ENCODE results near the gene ANO8.
"Not testable (repeated sequence)": the region's sequence is repeated elsewhere in the genome, so short reads cannot be mapped to it uniquely, and the experiment has no call there.

The ANO8 gene

GRCh38 chr19:17312189-17313113 lies 22.2 kb downstream of the ANO8 start:
- DNase-seq (ENCODE audit: low spot score) = no peak

GRCh38 chr19:17311455-17312188 lies 23.0 kb downstream of the ANO8 start:
- DNase-seq (ENCODE audit: low spot score) = no peak

GRCh38 chr19:17309965-17310461 lies 24.6 kb downstream of the ANO8 start:
- DNase-seq (ENCODE audit: low spot score) = no peak

DNA sequence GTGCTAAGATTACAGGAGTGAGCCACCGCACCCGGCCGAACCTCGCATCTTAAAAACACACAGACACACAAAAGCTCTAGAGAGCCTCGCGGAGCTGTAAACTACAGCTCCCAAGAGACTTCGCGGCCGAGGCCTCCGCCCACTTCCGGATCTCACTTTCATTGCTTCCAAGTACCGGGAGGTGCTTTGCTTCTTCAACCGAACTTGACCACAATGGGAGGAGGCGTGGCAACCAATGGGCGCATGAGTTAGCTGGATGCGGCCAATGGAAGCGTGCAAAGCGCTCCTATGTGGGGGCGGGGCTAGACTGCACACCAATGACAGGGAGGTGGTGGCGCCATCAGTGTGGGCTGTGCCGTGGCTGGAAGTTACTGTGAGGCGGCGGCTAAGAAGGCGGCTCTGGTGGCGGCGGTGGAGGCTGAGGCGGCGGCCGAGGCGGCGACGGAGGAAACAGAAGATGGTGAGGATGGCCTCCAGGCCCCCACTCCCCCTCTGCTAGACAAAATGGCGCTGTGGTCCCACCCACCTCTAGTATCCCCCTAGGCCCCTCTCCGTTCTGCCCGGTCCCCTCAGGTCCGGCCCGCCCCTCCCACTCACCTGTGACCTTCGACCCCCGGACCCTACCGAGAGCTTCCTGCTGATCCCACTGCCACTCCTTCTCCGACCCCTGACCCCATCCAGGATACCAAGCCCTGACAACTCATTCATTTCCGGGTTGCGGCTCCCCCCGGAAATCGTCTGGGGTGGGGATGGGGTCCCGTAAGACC lies 25.3 kb downstream of the ANO8 start, which contains the start of gene DDA1:
Gene DDA1, plus strand, starts transcription at position 366 of the 767 bp plus-strand sequence. Its CDS starts 92 bp downstream, at position 458.
- DNase-seq (ENCODE audit: low spot score) = peak; percentile 95

DNA sequence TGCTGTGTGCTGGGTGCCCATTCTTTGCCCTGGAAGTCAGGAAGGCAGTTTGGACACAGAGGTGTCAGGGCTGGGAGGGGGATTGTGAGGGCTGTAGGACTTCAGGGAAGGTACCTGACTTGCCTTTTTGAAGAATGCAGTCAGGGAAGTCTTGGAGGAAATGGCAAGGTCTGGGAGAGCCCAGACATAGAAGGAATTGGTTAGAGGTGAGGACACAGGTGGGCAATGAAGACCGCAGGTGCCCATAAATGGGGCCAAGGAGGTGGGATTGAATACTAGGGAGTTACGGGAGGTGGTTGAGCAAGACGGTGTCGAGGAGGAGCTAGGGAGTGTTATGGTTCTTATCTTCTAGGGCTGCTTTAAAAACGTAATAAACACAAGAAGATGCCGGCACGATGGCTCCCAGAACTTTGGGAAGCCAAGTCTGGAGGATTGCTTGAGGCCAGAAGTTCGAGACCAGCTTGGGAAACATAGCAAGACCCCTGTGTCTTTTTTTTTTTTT lies 26.7 kb downstream of the ANO8 start:
- no peak for DNase-seq (ENCODE audit: low spot score)

GRCh38 chr19:17306285-17306714 lies 28.4 kb downstream of the ANO8 start:
- DNase-seq (ENCODE audit: low spot score) = no peak

DNA sequence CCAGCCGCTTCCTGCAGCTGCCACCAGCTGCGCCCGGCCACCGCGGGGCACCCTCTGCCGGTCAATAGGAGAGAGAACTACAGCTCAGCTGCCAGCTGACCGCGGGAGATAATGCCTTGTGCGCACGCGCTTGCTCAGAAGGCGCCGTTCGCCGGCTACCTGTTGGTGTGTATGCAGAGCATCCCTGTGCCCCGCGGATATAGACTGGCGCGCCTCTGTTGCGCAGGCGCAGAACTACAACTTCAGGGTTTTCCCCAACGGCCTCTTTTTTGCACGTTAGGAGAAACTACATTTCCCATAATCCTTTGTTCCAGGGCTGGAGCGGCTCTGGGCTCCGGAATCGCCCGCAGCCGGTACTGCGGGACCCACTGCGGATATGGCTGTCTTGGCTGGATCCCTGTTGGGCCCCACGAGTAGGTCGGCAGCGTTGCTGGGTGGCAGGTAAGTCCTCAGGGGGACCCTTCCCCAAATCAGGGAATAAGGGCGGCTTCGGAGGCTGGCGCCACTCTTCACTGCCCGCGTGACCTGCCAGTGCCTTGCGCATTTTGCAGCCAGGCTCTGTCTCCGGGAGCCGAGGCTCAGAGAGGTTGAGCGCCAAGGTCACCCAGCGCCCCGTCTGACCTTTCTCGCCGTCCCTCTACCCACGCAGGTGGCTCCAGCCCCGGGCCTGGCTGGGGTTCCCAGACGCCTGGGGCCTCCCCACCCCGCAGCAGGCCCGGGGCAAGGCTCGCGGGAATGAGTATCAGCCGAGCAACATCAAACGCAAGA lies 29.0 kb downstream of the ANO8 start, which contains the start of gene MRPL34:
Gene MRPL34, plus strand, starts transcription at position 356 of the 768 bp plus-strand sequence. Its CDS starts 21 bp downstream, at position 377.
- DNase-seq (ENCODE audit: low spot score) = peak; percentile 91

- DNase-seq (ENCODE audit: low spot score) = no peak
Measured at GRCh38 chr19:17305216-17305516, 29.5 kb downstream of the ANO8 start.

- no peak for DNase-seq (ENCODE audit: low spot score)
Measured at GRCh38 chr19:17304386-17305215, 30.1 kb downstream of the ANO8 start.

GRCh38 chr19:17303940-17304267 lies 30.8 kb downstream of the ANO8 start:
- DNase-seq (ENCODE audit: low spot score) = no peak

- DNase-seq (ENCODE audit: low spot score) = peak; percentile 96
Measured at GRCh38 chr19:17303167-17303939, 31.3 kb downstream of the ANO8 start, which contains the start of gene ABHD8. Gene ABHD8 (minus strand): TSS chr19:17303425. CDS start chr19:17301616, 1,809 bp downstream.

GRCh38 chr19:17302391-17303166 lies 32.1 kb downstream of the ANO8 start:
- DNase-seq (ENCODE audit: low spot score) = no peak

GRCh38 chr19:17300992-17301619 lies 33.5 kb downstream of the ANO8 start:
- DNase-seq (ENCODE audit: low spot score) = no peak

DNA sequence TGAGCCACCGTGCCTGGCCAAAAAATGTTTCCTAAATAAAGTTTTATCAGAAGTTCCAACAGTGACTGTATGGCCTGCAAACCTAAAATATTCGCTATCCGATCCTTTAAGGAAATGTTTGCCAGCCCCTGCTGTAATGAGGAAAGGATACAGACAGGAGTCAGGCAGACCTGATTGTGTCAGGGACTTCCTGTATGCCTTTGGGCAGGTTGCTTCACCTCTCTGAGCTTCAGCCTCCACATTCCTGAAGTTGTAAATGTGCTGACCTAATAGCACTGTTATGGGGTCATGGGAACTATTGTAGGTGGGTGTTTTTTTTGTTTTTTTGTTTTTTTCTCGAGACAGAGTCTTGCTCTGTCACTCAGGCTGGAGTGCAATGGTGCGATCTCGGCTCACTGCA lies 37.7 kb downstream of the ANO8 start:
- DNase-seq (ENCODE audit: low spot score) = no peak

GRCh38 chr19:17296273-17296672 lies 38.4 kb downstream of the ANO8 start:
- no peak for DNase-seq (ENCODE audit: low spot score)

DNA sequence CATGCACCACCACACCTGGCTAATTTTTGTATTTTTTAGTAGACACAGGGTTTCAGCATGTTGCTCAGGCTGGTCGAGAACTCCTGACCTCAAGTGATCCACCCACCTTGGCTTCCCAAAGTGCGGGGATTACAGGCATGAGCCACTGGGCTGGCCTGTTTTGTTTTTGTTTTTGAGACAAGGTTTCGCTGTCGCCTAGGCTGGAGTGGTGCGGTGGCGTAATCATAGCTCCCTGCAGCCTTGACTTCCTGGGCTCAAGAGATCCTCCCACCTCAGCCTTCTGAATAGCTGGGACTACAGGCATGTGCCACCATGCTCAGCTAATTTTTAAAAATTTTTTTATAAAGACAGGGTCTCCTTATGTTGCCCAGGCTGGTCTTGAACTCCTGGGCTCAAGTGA lies 39.1 kb downstream of the ANO8 start:
- DNase-seq (ENCODE audit: low spot score) = not testable (repeated sequence)

DNA sequence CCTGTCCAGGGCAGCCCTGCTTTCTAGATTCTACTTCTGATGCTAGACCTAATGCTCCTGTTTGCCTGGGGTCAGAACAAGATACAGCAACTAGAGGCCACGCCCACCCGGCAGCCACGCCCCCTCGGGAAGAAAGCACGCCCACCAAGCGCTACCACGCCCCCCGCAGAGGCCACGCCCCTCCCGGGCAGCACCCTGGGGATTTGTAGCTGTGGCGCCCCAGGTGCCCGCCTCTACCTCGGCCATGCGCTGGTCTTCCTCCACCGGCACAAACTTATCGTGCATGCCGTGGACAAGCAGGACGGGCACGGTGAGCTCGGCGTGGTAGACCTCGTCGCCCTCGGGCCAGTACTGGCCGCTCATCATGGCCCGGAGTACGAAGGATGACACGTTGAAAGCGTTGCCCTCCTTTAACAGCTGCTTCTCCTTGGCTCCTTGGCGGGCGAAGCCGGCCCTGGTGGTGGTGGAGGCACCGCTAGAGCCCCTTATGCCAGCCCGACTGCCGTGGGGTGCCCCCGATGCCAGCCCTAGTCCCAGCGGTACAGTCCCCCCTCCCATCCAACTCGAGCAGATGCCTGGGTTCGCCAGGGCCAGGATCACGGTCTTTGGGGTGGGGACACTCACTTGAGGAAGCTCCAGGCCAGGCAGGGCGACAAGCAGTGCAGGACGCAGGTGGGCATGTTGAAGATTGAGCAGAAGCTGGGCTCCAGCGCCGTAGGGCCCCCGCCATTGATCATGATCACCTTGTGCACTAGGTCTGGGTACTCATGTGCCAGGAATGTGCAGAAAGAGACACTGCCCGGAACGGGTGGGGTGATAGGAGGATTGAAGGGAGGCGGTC lies 40.4 kb downstream of the ANO8 start:
- DNase-seq (ENCODE audit: low spot score) = peak; percentile 72
